Osteocyte (in vitro differentiated cells): Measurements from ENCODE around the gene ARHGAP12. TPM values are rescaled to one million over a fixed set of nuclear protein-coding genes. Genes with fewer than 3 reads are reported as not detected.

Source experiments
- DNase-seq: peaks from one replicate; pipeline ENCODE4 v3.0.0; 2021; ENCODE audit warnings: mixed read lengths; ENCODE audit not compliant: unreplicated experiment; ENCODE audit errors: extremely low spot score
- H3K27ac Mint-ChIP-seq: one replicate; pipeline ENCODE4 v1.8.0; 2021; ENCODE audit warnings: mild to moderate bottlenecking, mixed read lengths; ENCODE audit not compliant: unreplicated experiment
- H3K27me3 Mint-ChIP-seq: one replicate; pipeline ENCODE4 v1.8.0; 2021; ENCODE audit warnings: mixed read lengths; ENCODE audit not compliant: unreplicated experiment
- H3K36me3 Mint-ChIP-seq: one replicate; pipeline ENCODE4 v1.8.0; 2021; ENCODE audit warnings: mixed read lengths; ENCODE audit not compliant: unreplicated experiment
- H3K4me1 Mint-ChIP-seq: one replicate; pipeline ENCODE4 v1.8.0; 2021; ENCODE audit warnings: mixed read lengths; ENCODE audit not compliant: unreplicated experiment
- H3K4me3 Mint-ChIP-seq: one replicate; pipeline ENCODE4 v1.8.0; 2021; ENCODE audit warnings: mild to moderate bottlenecking, moderate library complexity, mixed read lengths; ENCODE audit not compliant: unreplicated experiment
- H3K9me3 Mint-ChIP-seq: one replicate; pipeline ENCODE4 v1.8.0; 2021; ENCODE audit warnings: mixed read lengths; ENCODE audit not compliant: unreplicated experiment
- CTCF ChIP-seq: fragments of 200-600 bp; sonication (generic); IDR thresholded peaks from 2 replicates; pipeline ENCODE4 v1.5.0; 2021; ENCODE audit warnings: antibody characterized with exemption, mild to moderate bottlenecking, moderate library complexity
- total RNA-seq: library from RNA; stranded (reverse); gene quantifications from 2 replicates; pipeline ENCODE4 v1.2.1, GENCODE V29; 2021

ARHGAP12 gene
- total RNA-seq, 1 donor from 2014 or later: 18.8 TPM

GRCh38 chr10:31883397-31883796, 45.2 kb downstream of the ARHGAP12 start:
- Mint-ChIP-seq H3K4me1 (peaks cover 38% of the 10 kb centered on the region), H3K27me3 (no peaks in the 10 kb centered on the region), H3K36me3 (peaks cover 4% of the 10 kb centered on the region), H3K27ac (peak overlapping the region; percentile 41), H3K4me3 (no peak overlapping the region), H3K9me3 (no peaks in the 10 kb centered on the region)
- TF ChIP-seq CTCF: no peak
- DNase-seq: no peak

GRCh38 chr10:31878486-31878885, 50.1 kb downstream of the ARHGAP12 start:
- H3K4me1 Mint-ChIP-seq: peaks cover 16% of the 10 kb centered on the region
- no peaks in the 10 kb centered on the region for H3K27me3 Mint-ChIP-seq
- no peaks in the 10 kb centered on the region for H3K9me3 Mint-ChIP-seq
- no peak for TF ChIP-seq CTCF
- no peak for DNase-seq
- H3K36me3 Mint-ChIP-seq: peaks cover 6% of the 10 kb centered on the region
- no peak overlapping the region for H3K4me3 Mint-ChIP-seq
- H3K27ac Mint-ChIP-seq: no peak overlapping the region

- Mint-ChIP-seq H3K4me3 (no peak overlapping the region), H3K9me3 (no peaks in the 10 kb centered on the region), H3K27me3 (no peaks in the 10 kb centered on the region), H3K4me1 (peaks cover 13% of the 10 kb centered on the region), H3K36me3 (peaks cover 2% of the 10 kb centered on the region), H3K27ac (no peak overlapping the region)
- no peak for DNase-seq
- no peak for TF ChIP-seq CTCF
Measured at GRCh38 chr10:31876652-31877352, 51.8 kb downstream of the ARHGAP12 start.

GRCh38 chr10:31875608-31876007, 53.0 kb downstream of the ARHGAP12 start:
- no peak for DNase-seq
- no peak for TF ChIP-seq CTCF
- Mint-ChIP-seq H3K36me3 (peaks cover 2% of the 10 kb centered on the region), H3K4me3 (no peak overlapping the region), H3K27ac (no peak overlapping the region), H3K27me3 (no peaks in the 10 kb centered on the region), H3K4me1 (peaks cover 4% of the 10 kb centered on the region), H3K9me3 (no peaks in the 10 kb centered on the region)

- H3K27ac Mint-ChIP-seq: no peak overlapping the region
- peaks cover 2% of the 10 kb centered on the region for H3K4me1 Mint-ChIP-seq
- no peak for TF ChIP-seq CTCF
- H3K4me3 Mint-ChIP-seq: no peak overlapping the region
- H3K36me3 Mint-ChIP-seq: peaks cover 2% of the 10 kb centered on the region
- DNase-seq: no peak
- H3K9me3 Mint-ChIP-seq: no peaks in the 10 kb centered on the region
- H3K27me3 Mint-ChIP-seq: no peaks in the 10 kb centered on the region
Measured at GRCh38 chr10:31873724-31874123, 54.9 kb downstream of the ARHGAP12 start.
